Measurements from ENCODE around the gene SYT8. TPM values are rescaled to one million over a fixed set of nuclear protein-coding genes. Genes with fewer than 3 reads are reported as not detected.

SYT8 gene
- total RNA-seq, 2 experiments from 2014 or later: not detected

GRCh38 chr11:1821562-1821961 lies 13.2 kb upstream of the SYT8 start:
- Histone ChIP-seq H3K4me2 (ENCODE audit: low read length) (no peak overlapping the region), H4K20me1 (ENCODE audit: insufficient read depth, low read length) (no peaks in the 10 kb centered on the region), H3K27ac (ENCODE audit: low read depth, low read length, poor library complexity, severe bottlenecking) (no peak overlapping the region), H3K4me3 (ENCODE audit: low read depth, low read length, poor library complexity, severe bottlenecking) (no peak overlapping the region), H3K9me3 (ENCODE audit: low read length) (no peaks in the 10 kb centered on the region), H3K9me2 (ENCODE audit: insufficient read depth, low read length) (no peaks in the 10 kb centered on the region), H2AFZ (ENCODE audit: low read length) (no peak overlapping the region), H3K36me3 (ENCODE audit: insufficient read depth, low read length) (no peaks in the 10 kb centered on the region), H3K4me1 (ENCODE audit: insufficient read depth, low read length, poor library complexity, severe bottlenecking) (no peaks in the 10 kb centered on the region), H3K79me2 (ENCODE audit: insufficient read depth, low read depth, low read length) (no peaks in the 10 kb centered on the region)
- no peak for DNase-seq (ENCODE audit: low spot score)
- BruUV-seq (replicated peaks): no TSS peak
- intact Hi-C loops (cut with micrococcal nuclease; ENCODE audit: unreplicated experiment): no loop called here
- CTCF ChIA-PET (ENCODE audit: unreplicated experiment): no interaction called here
- POLR2A ChIA-PET: no interaction called here
- TF ChIP-seq EZH2phosphoT487 (IDR thresholded peaks at IDR 0.05; ENCODE audit: borderline replicate concordance, low read depth, low read length) (no peak), CTCF (conservative IDR thresholded peaks at IDR 0.05; ENCODE audit: low read length) (no peak)

- Histone ChIP-seq H3K9me3 (ENCODE audit: low read length) (no peaks in the 10 kb centered on the region), H3K4me1 (ENCODE audit: insufficient read depth, low read length, poor library complexity, severe bottlenecking) (no peaks in the 10 kb centered on the region), H3K79me2 (ENCODE audit: insufficient read depth, low read depth, low read length) (no peaks in the 10 kb centered on the region), H4K20me1 (ENCODE audit: insufficient read depth, low read length) (no peaks in the 10 kb centered on the region), H3K27ac (ENCODE audit: low read depth, low read length, poor library complexity, severe bottlenecking) (no peak overlapping the region), H3K4me2 (ENCODE audit: low read length) (no peak overlapping the region), H3K9me2 (ENCODE audit: insufficient read depth, low read length) (no peaks in the 10 kb centered on the region), H3K4me3 (ENCODE audit: low read depth, low read length, poor library complexity, severe bottlenecking) (no peak overlapping the region), H3K36me3 (ENCODE audit: insufficient read depth, low read length) (no peaks in the 10 kb centered on the region), H2AFZ (ENCODE audit: low read length) (no peak overlapping the region)
- no peak for DNase-seq (ENCODE audit: low spot score)
- BruUV-seq (replicated peaks): no TSS peak
- intact Hi-C loops (cut with micrococcal nuclease; ENCODE audit: unreplicated experiment): no loop called here
- ChIA-PET POLR2A (no interaction called here), CTCF (ENCODE audit: unreplicated experiment) (no interaction called here)
- TF ChIP-seq EZH2phosphoT487 (IDR thresholded peaks at IDR 0.05; ENCODE audit: borderline replicate concordance, low read depth, low read length) (no peak), CTCF (conservative IDR thresholded peaks at IDR 0.05; ENCODE audit: low read length) (no peak)
These were observed 12.0 kb upstream of the SYT8 start for GRCh38 chr11:1822648-1823375.

- no peaks in the 10 kb centered on the region for H3K79me2 ChIP-seq (ENCODE audit: insufficient read depth, low read depth, low read length)
- no peaks in the 10 kb centered on the region for H3K36me3 ChIP-seq (ENCODE audit: insufficient read depth, low read length)
- no peak for TF ChIP-seq EZH2phosphoT487 (IDR thresholded peaks at IDR 0.05; ENCODE audit: borderline replicate concordance, low read depth, low read length)
- TF ChIP-seq CTCF (conservative IDR thresholded peaks at IDR 0.05; ENCODE audit: low read length): no peak
- no peak for DNase-seq (ENCODE audit: low spot score)
- H3K4me1 ChIP-seq (ENCODE audit: insufficient read depth, low read length, poor library complexity, severe bottlenecking): no peaks in the 10 kb centered on the region
- H3K4me2 ChIP-seq (ENCODE audit: low read length): no peak overlapping the region
- H4K20me1 ChIP-seq (ENCODE audit: insufficient read depth, low read length): no peaks in the 10 kb centered on the region
- H3K9me2 ChIP-seq (ENCODE audit: insufficient read depth, low read length): no peaks in the 10 kb centered on the region
- ChIA-PET CTCF (ENCODE audit: unreplicated experiment) (no interaction called here), POLR2A (no interaction called here)
- no TSS peak for BruUV-seq (replicated peaks)
- H2AFZ ChIP-seq (ENCODE audit: low read length): no peak overlapping the region
- no peaks in the 10 kb centered on the region for H3K9me3 ChIP-seq (ENCODE audit: low read length)
- intact Hi-C loops (cut with micrococcal nuclease; ENCODE audit: unreplicated experiment): no loop called here
- no peak overlapping the region for H3K4me3 ChIP-seq (ENCODE audit: low read depth, low read length, poor library complexity, severe bottlenecking)
- H3K27ac ChIP-seq (ENCODE audit: low read depth, low read length, poor library complexity, severe bottlenecking): no peak overlapping the region
These were observed 11.2 kb upstream of the SYT8 start for GRCh38 chr11:1823376-1824220.
